Vagina (tissue), 2 donors: ENCODE measurements around the gene MBP.

Experiments
- CTCF ChIP-seq, 3 experiments: fragments of 450-650 bp in 2 of 3; fragments of 200-600 bp in 1 of 3; sonication (generic) in 1 of 3; IDR thresholded peaks; one replicate each; pipeline ENCODE4 v1.5.1; 2017 to 2019; ENCODE audit warnings: antibody characterized with exemption in 3 of 3, mild to moderate bottlenecking in 2 of 3, moderate library complexity in 2 of 3
- POLR2AphosphoS5 ChIP-seq, 2 donors: sonication (generic); formaldehyde crosslinking; IDR thresholded peaks; one replicate each; pipeline ENCODE4 v1.9.0; 2017; ENCODE audit warnings: antibody characterized with exemption in 2 of 2, mild to moderate bottlenecking in 2 of 2, low read depth in 1 of 2; ENCODE audit not compliant: insufficient read depth in 1 of 2

GRCh38 chr18:76970770-76971559 is 161.6 kb downstream of the MBP start:
- TF ChIP-seq CTCF (IDR thresholded peaks at IDR 0.05), result no peak
- no peak for TF ChIP-seq POLR2AphosphoS5 (IDR thresholded peaks at IDR 0.05; ENCODE audit: insufficient read depth in 1 of 2, low read depth in 1 of 2)
